NB4 (cell line): ENCODE results near the gene ZBTB20.

ENCODE experiments used
- CTCF ChIP-seq: IDR thresholded peaks from one replicate; pipeline ENCODE4 v1.5.1; 2012; ENCODE audit warnings: low read depth, low read length
- POLR2A ChIP-seq: IDR thresholded peaks from 2 replicates; pipeline ENCODE4 v1.6.1; 2011; ENCODE audit warnings: mild to moderate bottlenecking; ENCODE audit not compliant: insufficient read length; ENCODE audit errors: extremely low read depth
- TF ChIP-seq, protein P1 (sequence below): IDR thresholded peaks from 2 replicates; pipeline ENCODE4 v1.6.1; 2011; ENCODE audit warnings: low read depth, low read length

- TF ChIP-seq POLR2A, result no peak
- TF ChIP-seq CTCF, result no peak
- TF ChIP-seq, protein P1, sequence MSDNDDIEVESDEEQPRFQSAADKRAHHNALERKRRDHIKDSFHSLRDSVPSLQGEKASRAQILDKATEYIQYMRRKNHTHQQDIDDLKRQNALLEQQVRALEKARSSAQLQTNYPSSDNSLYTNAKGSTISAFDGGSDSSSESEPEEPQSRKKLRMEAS, result no peak
Observed at GRCh38 chr3:114508976-114509375, 638.1 kb downstream of the ZBTB20 start.
